GM12872 (cell line): Measurements from ENCODE around the gene ACBD6.

Experiments
- CTCF ChIP-seq: IDR thresholded peaks from 3 replicates; pipeline ENCODE4 v1.5.1; 2011; ENCODE audit warnings: low read depth, mild to moderate bottlenecking, low read length, moderate library complexity; ENCODE audit not compliant: insufficient read depth

The ACBD6 gene

GRCh38 chr1:180542113-180542837 lies 39.9 kb upstream of the ACBD6 start:
- no peak for TF ChIP-seq CTCF

DNA sequence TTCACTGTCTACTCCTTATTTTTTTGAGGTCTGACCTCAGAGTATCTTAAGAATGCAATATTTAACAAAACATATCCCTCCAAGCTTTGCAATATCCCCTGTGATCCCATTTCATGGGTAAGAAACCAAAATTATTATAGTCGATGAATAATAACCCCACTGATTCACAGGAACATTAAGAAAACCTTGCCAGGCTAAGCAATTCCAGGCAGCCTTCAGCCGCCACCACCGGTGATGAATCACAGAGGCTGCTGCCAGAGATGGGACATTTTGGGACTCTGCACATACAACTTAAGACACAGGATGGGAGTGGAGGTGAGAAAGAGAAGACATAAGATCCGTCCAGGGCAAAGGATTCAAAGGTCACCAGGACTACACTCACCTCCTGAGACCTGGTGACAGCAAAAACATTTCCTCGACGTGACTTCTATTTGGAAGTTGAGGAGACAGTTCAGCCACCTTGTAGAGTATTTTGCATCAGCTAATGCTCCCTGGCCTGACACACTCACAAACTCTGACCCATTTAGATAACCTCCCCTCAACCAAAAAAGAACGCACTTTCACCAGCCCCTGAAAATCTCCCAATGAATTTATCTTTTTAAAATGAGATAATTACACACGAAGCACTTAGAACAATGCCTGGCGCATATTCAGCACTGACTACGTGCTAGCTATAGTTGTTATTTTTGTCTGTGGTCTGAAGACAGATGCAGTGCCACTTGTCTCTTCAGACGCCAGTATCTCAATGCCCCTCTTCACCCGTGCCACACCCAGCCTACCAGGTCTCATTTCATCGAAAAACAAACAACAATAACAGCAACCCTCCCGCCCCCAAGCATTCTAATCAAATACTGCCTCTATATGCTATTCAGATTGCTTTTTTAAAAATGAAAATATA lies 38.6 kb upstream of the ACBD6 start:
- no peak for TF ChIP-seq CTCF

- no peak for TF ChIP-seq CTCF
These were observed 36.8 kb upstream of the ACBD6 start for GRCh38 chr1:180539136-180539535.

- no peak for TF ChIP-seq CTCF
These were observed 34.5 kb upstream of the ACBD6 start for GRCh38 chr1:180536821-180537372.

DNA sequence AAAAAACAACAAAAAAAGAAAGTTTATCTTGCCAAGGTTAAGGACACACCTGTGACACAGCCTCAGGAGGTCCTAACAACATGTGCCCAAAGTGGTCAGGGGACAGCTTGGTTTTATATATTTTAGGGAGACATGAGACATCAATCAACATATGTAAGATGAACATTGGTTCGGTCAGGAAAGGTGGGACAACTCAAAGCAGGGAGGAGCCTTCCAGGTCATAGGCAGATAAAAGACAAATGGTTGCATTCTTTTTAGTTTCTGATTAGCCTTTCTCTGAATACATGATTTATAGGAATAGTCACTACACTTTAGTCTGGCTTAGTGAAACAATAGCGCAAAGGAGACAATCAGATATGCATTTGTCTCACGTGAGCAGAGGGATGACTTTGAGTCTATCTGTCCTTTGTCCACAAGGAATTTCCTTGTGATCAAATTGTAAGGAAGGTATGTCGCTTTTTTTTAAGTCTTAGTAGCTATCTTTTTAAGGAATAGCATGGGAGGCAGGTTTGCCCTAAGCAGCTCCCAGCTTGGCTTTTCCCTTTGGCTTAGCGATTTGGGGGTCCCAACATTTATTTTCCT lies 33.1 kb upstream of the ACBD6 start:
- TF ChIP-seq CTCF, result no peak

- no peak for TF ChIP-seq CTCF
These were observed 31.8 kb upstream of the ACBD6 start for GRCh38 chr1:180534214-180534613.
